ENCODE measurements around the gene SORL1.

Gene SORL1

GRCh38 chr11:121626507-121626875 is 174.4 kb downstream of the SORL1 start:
- TF ChIP-seq CTCF (conservative IDR thresholded peaks at IDR 0.05; ENCODE audit: low read depth, low read length): no peak
- DNase-seq (ENCODE audit: low read depth): no peak
- no peak overlapping the region for H3K4me3 ChIP-seq (ENCODE audit: low read length)

- no peak for DNase-seq (ENCODE audit: low read depth)
- TF ChIP-seq CTCF (conservative IDR thresholded peaks at IDR 0.05; ENCODE audit: low read depth, low read length): no peak
- H3K4me3 ChIP-seq (ENCODE audit: low read length): no peak overlapping the region
These were observed 174.9 kb downstream of the SORL1 start for GRCh38 chr11:121626980-121627379.

- H3K4me3 ChIP-seq (ENCODE audit: low read length): no peak overlapping the region
- TF ChIP-seq CTCF (conservative IDR thresholded peaks at IDR 0.05; ENCODE audit: low read depth, low read length): no peak
- DNase-seq (ENCODE audit: low read depth): no peak
These were observed 177.9 kb downstream of the SORL1 start for GRCh38 chr11:121630041-121630440.

- H3K4me3 ChIP-seq (ENCODE audit: low read length): no peak overlapping the region
- DNase-seq (ENCODE audit: low read depth): no peak
- TF ChIP-seq CTCF (conservative IDR thresholded peaks at IDR 0.05; ENCODE audit: low read depth, low read length): no peak
These were observed 179.3 kb downstream of the SORL1 start for GRCh38 chr11:121631456-121631855.

- TF ChIP-seq CTCF (conservative IDR thresholded peaks at IDR 0.05; ENCODE audit: low read depth, low read length): no peak
- DNase-seq (ENCODE audit: low read depth): no peak
- no peak overlapping the region for H3K4me3 ChIP-seq (ENCODE audit: low read length)
These were observed 182.2 kb downstream of the SORL1 start for GRCh38 chr11:121634273-121634672.

GRCh38 chr11:121634889-121635288 is 182.8 kb downstream of the SORL1 start:
- DNase-seq (ENCODE audit: low read depth): no peak
- TF ChIP-seq CTCF (conservative IDR thresholded peaks at IDR 0.05; ENCODE audit: low read depth, low read length): no peak

GRCh38 chr11:121636081-121636799 is 184.1 kb downstream of the SORL1 start:
- DNase-seq (ENCODE audit: low read depth): no peak
- no peak for TF ChIP-seq CTCF (conservative IDR thresholded peaks at IDR 0.05; ENCODE audit: low read depth, low read length)
- H3K4me3 ChIP-seq (ENCODE audit: low read length): no peak overlapping the region

More at GRCh38 chr11:121634889-121635288, 182.8 kb downstream of the SORL1 start:
- H3K4me3 ChIP-seq (ENCODE audit: low read length): no peak overlapping the region

Measured in retinal pigment epithelial cell (primary cell).